Neural crest cell (in vitro differentiated cells): ENCODE data around the gene CEP126. TPM values are rescaled to one million over a fixed set of nuclear protein-coding genes. Genes with fewer than 3 reads are reported as not detected.
"Not testable (repeated sequence)": the region's sequence is repeated elsewhere in the genome, so short reads cannot be mapped to it uniquely, and the experiment has no call there.

Experiments
- DNase-seq: peaks from one replicate; pipeline ENCODE4 v3.0.0; 2021; ENCODE audit warnings: low read depth, mixed read lengths, low spot score
- H3K27ac Mint-ChIP-seq: one replicate; pipeline ENCODE4 v1.8.0; 2021; ENCODE audit warnings: mild to moderate bottlenecking, mixed read lengths; ENCODE audit not compliant: unreplicated experiment
- H3K27me3 Mint-ChIP-seq: 2 replicates; pipeline ENCODE4 v1.8.0; 2021; ENCODE audit warnings: low read depth, mild to moderate bottlenecking, mixed read lengths
- H3K36me3 Mint-ChIP-seq: 2 replicates; pipeline ENCODE4 v1.8.0; 2021; ENCODE audit warnings: low read depth, mild to moderate bottlenecking, mixed read lengths
- H3K4me1 Mint-ChIP-seq: 2 replicates; pipeline ENCODE4 v1.8.0; 2021; ENCODE audit warnings: mixed read lengths
- H3K4me3 Mint-ChIP-seq: one replicate; pipeline ENCODE4 v1.8.0; 2021; ENCODE audit warnings: mild to moderate bottlenecking, mixed read lengths
- H3K9me3 Mint-ChIP-seq: 2 replicates; pipeline ENCODE4 v1.8.0; 2021; ENCODE audit warnings: mixed read lengths
- CTCF ChIP-seq: fragments of 200-600 bp; sonication (generic); conservative IDR thresholded peaks from 2 replicates; pipeline ENCODE4 v1.5.0; 2021; ENCODE audit warnings: antibody characterized with exemption, mild to moderate bottlenecking
- total RNA-seq: library from RNA; stranded (reverse); gene quantifications from 2 replicates; pipeline ENCODE4 v1.2.1, GENCODE V29; 2021

The CEP126 gene
- total RNA-seq, 1 donor from 2014 or later: 2.1 TPM

DNA sequence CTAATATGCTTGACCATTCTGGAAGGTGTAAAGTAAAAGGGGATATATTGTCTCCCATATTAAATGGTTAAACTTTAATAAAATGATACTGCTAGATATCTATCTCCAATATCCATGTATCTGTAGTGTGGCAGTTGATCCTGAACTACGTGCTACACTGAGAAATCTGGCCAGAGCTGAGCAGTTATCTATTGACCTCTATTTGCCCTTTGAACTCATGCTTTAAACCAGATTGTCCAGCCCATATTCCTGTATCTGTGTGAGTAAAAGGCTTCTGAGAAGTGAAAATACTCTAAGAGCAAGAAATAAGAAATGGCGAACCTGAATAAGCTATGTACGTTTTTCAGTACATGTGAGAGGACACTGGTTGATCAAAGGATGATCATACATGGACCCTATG, 40.5 kb downstream of the CEP126 start:
- Mint-ChIP-seq H3K4me1 (no peaks in the 10 kb centered on the region), H3K27me3 (no peaks in the 10 kb centered on the region), H3K36me3 (peaks cover 3% of the 10 kb centered on the region), H3K4me3 (no peak overlapping the region), H3K9me3 (no peaks in the 10 kb centered on the region), H3K27ac (no peak overlapping the region)
- no peak for DNase-seq
- TF ChIP-seq CTCF: no peak

GRCh38 chr11:101955701-101956100, 40.9 kb downstream of the CEP126 start:
- Mint-ChIP-seq H3K27me3 (no peaks in the 10 kb centered on the region), H3K4me3 (no peak overlapping the region)

DNA sequence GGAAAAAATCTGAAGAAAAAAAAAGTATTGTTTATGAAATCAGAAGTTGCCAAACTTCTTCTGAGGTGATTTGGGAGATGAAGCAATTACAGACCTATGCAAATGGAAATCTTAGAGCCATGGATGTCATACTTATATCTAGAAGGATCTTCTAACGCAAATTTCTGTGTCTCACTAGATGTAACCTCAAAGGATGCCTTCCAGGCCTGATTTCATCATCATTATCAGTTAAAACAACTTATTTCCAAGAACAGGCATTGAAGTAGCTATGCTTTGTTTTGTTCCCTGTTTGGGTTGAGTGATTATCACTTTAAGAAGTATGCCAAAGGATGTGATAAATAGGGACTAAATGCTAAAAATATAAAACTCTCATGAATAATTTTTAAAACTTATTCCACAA, 45.4 kb downstream of the CEP126 start:
- H3K4me1 Mint-ChIP-seq: no peaks in the 10 kb centered on the region
- H3K27me3 Mint-ChIP-seq: no peaks in the 10 kb centered on the region
- no peaks in the 10 kb centered on the region for H3K9me3 Mint-ChIP-seq
- H3K27ac Mint-ChIP-seq: no peak overlapping the region
- H3K4me3 Mint-ChIP-seq: no peak overlapping the region
- no peak for TF ChIP-seq CTCF
- H3K36me3 Mint-ChIP-seq: peaks cover 3% of the 10 kb centered on the region
- DNase-seq: no peak

More at GRCh38 chr11:101955701-101956100, 40.9 kb downstream of the CEP126 start:
- DNase-seq: no peak
- TF ChIP-seq CTCF: no peak
- Mint-ChIP-seq H3K4me1 (no peaks in the 10 kb centered on the region), H3K9me3 (no peaks in the 10 kb centered on the region), H3K27ac (no peak overlapping the region), H3K36me3 (peaks cover 3% of the 10 kb centered on the region)

- not testable (repeated sequence) for H3K9me3 Mint-ChIP-seq, H3K36me3 Mint-ChIP-seq, H3K27me3 Mint-ChIP-seq, H3K4me3 Mint-ChIP-seq, H3K4me1 Mint-ChIP-seq, DNase-seq
- H3K27ac Mint-ChIP-seq: peak overlapping the region; percentile 12
Measured at GRCh38 chr11:101964200-101964599, 49.4 kb downstream of the CEP126 start.

DNA sequence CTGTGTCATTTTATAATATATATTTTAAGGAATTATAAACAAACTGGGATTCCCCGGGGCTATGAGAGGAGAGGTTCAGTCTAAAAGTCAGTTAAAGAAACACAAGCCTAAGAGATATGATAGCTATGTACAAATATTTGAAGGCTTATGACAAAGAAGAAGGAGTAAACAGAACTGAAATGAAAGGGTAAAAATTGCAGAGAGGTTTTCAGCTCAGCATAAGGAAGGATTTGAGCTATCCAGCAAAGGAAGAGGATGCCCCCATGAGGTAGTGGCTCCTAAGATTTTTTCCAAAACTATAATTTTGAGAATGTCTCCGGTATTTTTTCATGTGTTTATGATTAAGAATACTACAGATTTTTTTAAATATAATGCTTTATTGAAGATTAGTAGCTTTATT, 59.4 kb downstream of the CEP126 start:
- Mint-ChIP-seq H3K9me3 (no peaks in the 10 kb centered on the region), H3K27ac (no peak overlapping the region), H3K4me3 (no peak overlapping the region), H3K27me3 (no peaks in the 10 kb centered on the region), H3K4me1 (no peaks in the 10 kb centered on the region), H3K36me3 (no peaks in the 10 kb centered on the region)
- TF ChIP-seq CTCF: no peak
- DNase-seq: no peak

DNA sequence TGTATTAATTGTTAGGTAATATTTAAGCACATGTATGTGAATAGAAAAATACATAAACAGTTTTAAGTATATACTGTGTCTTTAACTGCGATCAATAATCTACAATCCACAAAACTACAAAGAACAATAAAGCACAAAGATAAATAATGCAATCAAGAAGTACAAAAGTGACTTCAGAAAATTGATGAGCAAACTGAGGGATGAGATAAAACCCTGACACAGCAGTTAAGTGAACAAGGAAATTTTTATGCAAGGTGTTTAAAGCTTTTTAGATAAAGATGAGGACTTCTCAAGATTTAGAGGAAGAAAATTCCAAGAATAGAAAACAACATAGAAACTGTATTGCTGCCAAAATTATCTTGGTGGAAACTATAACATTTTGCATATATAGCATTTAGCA, 60.0 kb downstream of the CEP126 start:
- TF ChIP-seq CTCF: no peak
- H3K4me1 Mint-ChIP-seq: no peaks in the 10 kb centered on the region
- no peak overlapping the region for H3K4me3 Mint-ChIP-seq

More for the DNA sequence above, 60.0 kb downstream of the CEP126 start:
- Mint-ChIP-seq H3K27ac (no peak overlapping the region), H3K36me3 (no peaks in the 10 kb centered on the region), H3K27me3 (no peaks in the 10 kb centered on the region), H3K9me3 (no peaks in the 10 kb centered on the region)
- no peak for DNase-seq
